CD4-positive, alpha-beta T cell (primary cell): Measurements from ENCODE around the gene NT5DC4. TPM values are rescaled to one million over a fixed set of nuclear protein-coding genes. Genes with fewer than 3 reads are reported as not detected.

ENCODE experiments used
- ATAC-seq: fragments of 200-7000 bp; cut with Tn5 transposase; one replicate; pipeline ENCODE4 v1.10.0; 2022; ENCODE audit warnings: mild to moderate bottlenecking; ENCODE audit not compliant: poor library complexity
- CTCF ChIA-PET: fragments of 350-600 bp; sonication (Branson Sonifier 250); formaldehyde crosslinking; loops from one replicate; lab custom pipeline; 2021; ENCODE audit warnings: antibody characterized with exemption, inconsistent platforms; lab: Charles Lee
- POLR2A ChIA-PET: fragments of 350-600 bp; sonication (Branson Sonifier 250); formaldehyde crosslinking; loops from one replicate; lab custom pipeline; 2021; ENCODE audit warnings: antibody characterized with exemption, inconsistent platforms; lab: Charles Lee
- DNase-seq, 14 experiments: peaks; one replicate each; pipeline ENCODE4 v3.0.0-alpha.2; 2013 to 2020; ENCODE audit warnings: mixed read lengths in 2 of 14
- H3K27ac ChIP-seq, 2 donors: one replicate each; pipeline versions ENCODE4 v1.5.1 to v1.7.0; 2013; ENCODE audit warnings: low read length in 2 of 2, low read depth in 1 of 2, mild to moderate bottlenecking in 1 of 2
- H3K27me3 ChIP-seq, 2 experiments: 1 replicate in 1 of 2; 2 replicates in 1 of 2; pipeline versions ENCODE4 v1.6.1 to v1.7.0; 2013; ENCODE audit warnings: low read length in 2 of 2, control low read depth in 1 of 2, mild to moderate bottlenecking in 1 of 2, moderate library complexity in 1 of 2; ENCODE audit not compliant: insufficient read depth in 2 of 2, control insufficient read depth in 1 of 2
- H3K36me3 ChIP-seq: one replicate; pipeline ENCODE4 v1.6.1; 2013; ENCODE audit warnings: low read length, control low read depth; ENCODE audit not compliant: insufficient read depth
- H3K4me1 ChIP-seq: one replicate; pipeline ENCODE4 v1.6.1; 2013; ENCODE audit warnings: low read length, control low read depth; ENCODE audit not compliant: insufficient read depth
- H3K4me3 ChIP-seq: one replicate; pipeline ENCODE4 v1.5.1; 2013; ENCODE audit warnings: mild to moderate bottlenecking, low read length, moderate library complexity
- H3K9me3 ChIP-seq, 2 experiments: 1 replicate in 1 of 2; 2 replicates in 1 of 2; pipeline versions ENCODE4 v1.6.1 to v1.7.0; 2013; ENCODE audit warnings: low read length in 2 of 2, mild to moderate bottlenecking in 2 of 2, control low read depth in 1 of 2, moderate library complexity in 1 of 2; ENCODE audit not compliant: control insufficient read depth in 1 of 2, insufficient read depth in 1 of 2
- H3K27ac Mint-ChIP-seq: one replicate; pipeline ENCODE4 v1.8.0; 2020; ENCODE audit warnings: mixed read lengths
- H3K27me3 Mint-ChIP-seq: one replicate; pipeline ENCODE4 v1.8.0; 2021; ENCODE audit warnings: mixed read lengths
- H3K36me3 Mint-ChIP-seq: one replicate; pipeline ENCODE4 v1.8.0; 2021; ENCODE audit warnings: low read depth, mixed read lengths
- H3K4me1 Mint-ChIP-seq: one replicate; pipeline ENCODE4 v1.8.0; 2021; ENCODE audit warnings: low read depth, mixed read lengths
- H3K4me3 Mint-ChIP-seq: one replicate; pipeline ENCODE4 v1.8.0; 2020; ENCODE audit warnings: mild to moderate bottlenecking, mixed read lengths
- H3K9me3 Mint-ChIP-seq: one replicate; pipeline ENCODE4 v1.8.0; 2020; ENCODE audit warnings: mixed read lengths
- intact Hi-C, 2 experiments: fragments of 100-400 bp; cut with DNase I in 1 of 2; cut with micrococcal nuclease in 1 of 2; formaldehyde crosslinking; loops; one replicate each; pipeline versions ENCODE4 v1.15.1 to v1.9.0; 2023 to 2025; cut with DNase I, micrococcal nuclease
- total RNA-seq, 174 experiments: library from RNA in 2 of 174; stranded (reverse) in 2 of 174; gene quantifications; one replicate each; pipeline ENCODE4 v1.2.3 and lab custom pipeline; 2021 to 2026
- TF ChIP-seq, protein P1 (sequence below): fragments of 200-600 bp; IDR thresholded peaks from one replicate; pipeline ENCODE4 v1.8.0; 2022; ENCODE audit warnings: antibody characterized with exemption, mild to moderate bottlenecking

Gene NT5DC4
- total RNA-seq, 2 experiments from 2014 or later, result not detected

DNA sequence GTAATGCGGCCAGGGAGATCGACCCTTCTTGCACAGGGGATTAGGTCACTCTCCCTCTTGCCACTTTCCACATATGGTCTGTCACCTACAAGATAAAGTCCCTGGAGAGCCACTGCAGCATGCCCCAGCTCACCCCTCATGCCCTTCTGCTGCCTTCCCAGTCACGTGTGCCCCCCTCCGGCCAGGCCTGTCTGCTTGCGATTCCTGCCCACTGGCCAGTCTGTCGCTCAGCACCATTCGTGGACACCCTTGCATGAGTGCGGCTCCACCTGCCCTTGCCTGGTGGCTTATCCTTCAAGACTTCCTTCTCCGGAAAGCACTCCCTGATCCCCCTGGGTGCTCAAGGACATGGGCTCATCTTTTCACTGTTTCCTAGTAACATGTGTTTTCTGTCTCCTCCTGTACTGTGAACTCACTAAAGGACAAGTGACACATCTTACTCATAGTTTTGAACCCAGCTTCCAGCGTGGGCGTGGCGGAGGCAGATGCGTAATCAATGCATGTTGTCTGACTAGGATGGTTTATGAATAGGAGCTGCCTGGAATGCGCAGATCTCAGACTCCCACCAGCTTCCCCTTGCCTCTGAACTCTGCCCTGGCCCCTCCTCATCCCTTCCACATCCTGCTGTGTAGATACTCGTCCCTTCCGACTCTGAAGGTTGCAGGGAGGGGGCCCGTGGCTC lies 7.8 kb upstream of the NT5DC4 start:
- intact Hi-C loops, result no loop called here
- POLR2A ChIA-PET, result no interaction called here
- H3K36me3 ChIP-seq, result no peaks in the 10 kb centered on the region
- no peak overlapping the region for H3K27ac ChIP-seq
- H3K9me3 ChIP-seq, result no peaks in the 10 kb centered on the region
- no peak overlapping the region for H3K4me3 ChIP-seq
- ATAC-seq (no peak), DNase-seq (no peak)
- H3K4me1 ChIP-seq, result peaks cover 11% of the 10 kb centered on the region
- peaks cover 8% of the 10 kb centered on the region for H3K27me3 Mint-ChIP-seq
- H3K9me3 Mint-ChIP-seq, result no peaks in the 10 kb centered on the region
- no peaks in the 10 kb centered on the region for H3K4me1 Mint-ChIP-seq
- no peak overlapping the region for H3K27ac Mint-ChIP-seq
- no peaks in the 10 kb centered on the region for H3K27me3 ChIP-seq
- CTCF ChIA-PET, result no interaction called here
- no peak overlapping the region for H3K4me3 Mint-ChIP-seq
- H3K36me3 Mint-ChIP-seq, result no peaks in the 10 kb centered on the region
- TF ChIP-seq, protein P1, sequence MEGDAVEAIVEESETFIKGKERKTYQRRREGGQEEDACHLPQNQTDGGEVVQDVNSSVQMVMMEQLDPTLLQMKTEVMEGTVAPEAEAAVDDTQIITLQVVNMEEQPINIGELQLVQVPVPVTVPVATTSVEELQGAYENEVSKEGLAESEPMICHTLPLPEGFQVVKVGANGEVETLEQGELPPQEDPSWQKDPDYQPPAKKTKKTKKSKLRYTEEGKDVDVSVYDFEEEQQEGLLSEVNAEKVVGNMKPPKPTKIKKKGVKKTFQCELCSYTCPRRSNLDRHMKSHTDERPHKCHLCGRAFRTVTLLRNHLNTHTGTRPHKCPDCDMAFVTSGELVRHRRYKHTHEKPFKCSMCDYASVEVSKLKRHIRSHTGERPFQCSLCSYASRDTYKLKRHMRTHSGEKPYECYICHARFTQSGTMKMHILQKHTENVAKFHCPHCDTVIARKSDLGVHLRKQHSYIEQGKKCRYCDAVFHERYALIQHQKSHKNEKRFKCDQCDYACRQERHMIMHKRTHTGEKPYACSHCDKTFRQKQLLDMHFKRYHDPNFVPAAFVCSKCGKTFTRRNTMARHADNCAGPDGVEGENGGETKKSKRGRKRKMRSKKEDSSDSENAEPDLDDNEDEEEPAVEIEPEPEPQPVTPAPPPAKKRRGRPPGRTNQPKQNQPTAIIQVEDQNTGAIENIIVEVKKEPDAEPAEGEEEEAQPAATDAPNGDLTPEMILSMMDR, result no peak

DNA sequence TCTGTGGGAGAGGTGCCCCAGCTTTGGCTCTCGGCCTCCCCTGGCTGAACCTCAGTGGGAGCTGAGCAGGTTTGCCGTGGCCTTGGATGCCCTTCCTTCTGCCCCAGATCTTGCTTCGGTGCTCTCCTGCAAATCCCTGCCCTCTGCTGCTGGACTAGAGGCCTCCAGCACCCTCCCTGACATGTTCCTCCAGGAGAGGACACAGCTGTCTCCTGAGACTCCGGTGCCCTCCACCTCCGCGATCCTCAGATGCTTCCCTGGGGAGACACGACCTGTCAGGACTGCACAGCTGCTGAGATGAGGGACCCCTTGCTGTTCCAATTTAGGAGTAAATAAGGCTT lies 7.3 kb upstream of the NT5DC4 start:
- intact Hi-C loops, result no loop called here
- Histone ChIP-seq H3K36me3 (no peaks in the 10 kb centered on the region), H3K4me3 (no peak overlapping the region), H3K9me3 (no peaks in the 10 kb centered on the region), H3K4me1 (peaks cover 11% of the 10 kb centered on the region), H3K27me3 (no peaks in the 10 kb centered on the region), H3K27ac (no peak overlapping the region)
- TF ChIP-seq, protein P1, result no peak
- Mint-ChIP-seq H3K36me3 (no peaks in the 10 kb centered on the region), H3K9me3 (no peaks in the 10 kb centered on the region), H3K4me3 (no peak overlapping the region), H3K27me3 (peaks cover 8% of the 10 kb centered on the region), H3K4me1 (no peaks in the 10 kb centered on the region), H3K27ac (no peak overlapping the region)
- DNase-seq, result no peak
- no peak for ATAC-seq
- ChIA-PET POLR2A (no interaction called here), CTCF (no interaction called here)

DNA sequence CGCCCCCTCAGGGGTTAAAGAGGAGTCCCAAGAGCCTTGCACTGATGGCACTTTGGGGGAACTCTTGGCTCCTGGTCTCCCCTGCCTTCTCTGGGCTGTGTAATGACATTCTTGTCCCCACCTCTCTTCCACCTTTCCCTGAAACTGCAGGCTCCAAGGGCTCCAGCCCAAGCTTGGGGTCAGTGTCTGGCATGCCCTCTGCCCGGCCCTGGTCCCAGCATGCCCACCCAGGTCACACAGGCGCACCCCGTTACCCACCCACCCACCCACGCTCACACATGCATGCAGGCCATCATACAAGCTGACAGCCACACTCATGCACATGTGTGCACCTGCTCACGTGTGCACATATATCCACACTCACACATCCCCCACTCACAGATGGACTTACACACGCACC lies 6.9 kb upstream of the NT5DC4 start:
- no peak overlapping the region for H3K27ac ChIP-seq
- ChIA-PET CTCF (no interaction called here), POLR2A (no interaction called here)
- H3K9me3 ChIP-seq, result no peaks in the 10 kb centered on the region
- no peaks in the 10 kb centered on the region for H3K9me3 Mint-ChIP-seq
- no peaks in the 10 kb centered on the region for H3K4me1 Mint-ChIP-seq
- H3K27me3 ChIP-seq, result no peaks in the 10 kb centered on the region
- DNase-seq, result no peak
- H3K4me3 ChIP-seq, result no peak overlapping the region
- H3K36me3 Mint-ChIP-seq, result no peaks in the 10 kb centered on the region
- peaks cover 8% of the 10 kb centered on the region for H3K27me3 Mint-ChIP-seq
- H3K27ac Mint-ChIP-seq, result no peak overlapping the region
- H3K36me3 ChIP-seq, result no peaks in the 10 kb centered on the region
- intact Hi-C loops, result no loop called here
- H3K4me1 ChIP-seq, result peaks cover 9% of the 10 kb centered on the region
- no peak overlapping the region for H3K4me3 Mint-ChIP-seq
- TF ChIP-seq, protein P1, result no peak
- ATAC-seq, result no peak
